ENCODE results near the gene MAGI3.

GRCh38 chr1:113542221-113542701 is 151.9 kb downstream of the MAGI3 start:
- no peak for TF ChIP-seq TAF1 (IDR thresholded peaks at IDR 0.05; ENCODE audit: borderline replicate concordance, insufficient read depth, low read length)
- TF ChIP-seq POLR2AphosphoS5 (IDR thresholded peaks at IDR 0.05; ENCODE audit: low read depth, low read length): no peak

Data from PFSK-1 (cell line).